BE2C (cell line): Measurements from ENCODE around the gene NUP210L.
"Not testable (repeated sequence)": the region's sequence is repeated elsewhere in the genome, so short reads cannot be mapped to it uniquely, and the experiment has no call there.

ENCODE experiments used
- DNase-seq: peaks from one replicate; pipeline ENCODE4 v3.0.0-alpha.2; 2020
- H3K27me3 ChIP-seq: fragments of 250-450 bp; sonication (Bioruptor Pico); 2 replicates; pipeline ENCODE4 v1.5.1; 2020; ENCODE audit warnings: mild to moderate bottlenecking
- H3K36me3 ChIP-seq: fragments of 250-450 bp; sonication (Bioruptor Pico); 2 replicates; pipeline ENCODE4 v1.5.1; 2020; ENCODE audit warnings: mild to moderate bottlenecking
- H3K4me1 ChIP-seq: fragments of 250-450 bp; sonication (Bioruptor Pico); 2 replicates; pipeline ENCODE4 v1.5.1; 2020
- H3K4me3 ChIP-seq: 2 replicates; pipeline ENCODE4 v1.5.1; 2011; ENCODE audit warnings: low read depth, low read length
- H3K9me3 ChIP-seq: fragments of 250-450 bp; sonication (Bioruptor Pico); 2 replicates; pipeline ENCODE4 v1.5.1; 2020
- CTCF ChIP-seq: IDR thresholded peaks from 2 replicates; pipeline ENCODE4 v1.5.1; 2012; ENCODE audit warnings: mild to moderate bottlenecking, low read depth, low read length

Gene NUP210L

GRCh38 chr1:153990468-153991150 is 164.3 kb downstream of the NUP210L start, which contains the start of gene RPS27:
TSS of gene RPS27 (plus strand) at chr1:153990762. CDS start at chr1:153990797, 35 bp downstream.
- peak; percentile 94 for DNase-seq
- Histone ChIP-seq H3K36me3 (peaks cover 38% of the 10 kb centered on the region), H3K4me1 (peaks cover 7% of the 10 kb centered on the region), H3K4me3 (peak within 1 kb of the TSS; percentile 98), H3K9me3 (no peaks in the 10 kb centered on the region), H3K27me3 (no peaks in the 10 kb centered on the region)
- no peak for TF ChIP-seq CTCF

- no peak for TF ChIP-seq CTCF
Measured at GRCh38 chr1:153987621-153988020, 167.3 kb downstream of the NUP210L start.

GRCh38 chr1:153985941-153986761 is 168.7 kb downstream of the NUP210L start, which contains the start of gene RAB13:
TSS of gene RAB13 (minus strand) at chr1:153986339. CDS start at chr1:153986236, 103 bp downstream.
- Histone ChIP-seq H3K9me3 (no peaks in the 10 kb centered on the region), H3K4me1 (peaks cover 7% of the 10 kb centered on the region), H3K27me3 (no peaks in the 10 kb centered on the region), H3K36me3 (peaks cover 5% of the 10 kb centered on the region), H3K4me3 (peak within 1 kb of the TSS; percentile 70)
- DNase-seq: peak; percentile 86
- no peak for TF ChIP-seq CTCF

More at GRCh38 chr1:153987621-153988020, 167.3 kb downstream of the NUP210L start:
- no peak for DNase-seq
- Histone ChIP-seq H3K4me3 (no peak overlapping the region), H3K36me3 (peaks cover 19% of the 10 kb centered on the region), H3K9me3 (no peaks in the 10 kb centered on the region), H3K27me3 (no peaks in the 10 kb centered on the region), H3K4me1 (peaks cover 10% of the 10 kb centered on the region)

- TF ChIP-seq CTCF: no peak
- Histone ChIP-seq H3K27me3 (no peaks in the 10 kb centered on the region), H3K4me3 (peak overlapping the region; percentile 70), H3K4me1 (peaks cover 7% of the 10 kb centered on the region), H3K9me3 (no peaks in the 10 kb centered on the region), H3K36me3 (no peaks in the 10 kb centered on the region)
- DNase-seq: no peak
Measured at GRCh38 chr1:153985341-153985912, 169.4 kb downstream of the NUP210L start.

- Histone ChIP-seq H3K36me3 (no peaks in the 10 kb centered on the region), H3K4me3 (no peak overlapping the region), H3K9me3 (no peaks in the 10 kb centered on the region), H3K4me1 (peaks cover 7% of the 10 kb centered on the region), H3K27me3 (no peaks in the 10 kb centered on the region)
- no peak for DNase-seq
- TF ChIP-seq CTCF: no peak
Measured at GRCh38 chr1:153984123-153984894, 170.6 kb downstream of the NUP210L start.

- not testable (repeated sequence) for DNase-seq, H3K4me1 ChIP-seq, H3K4me3 ChIP-seq, H3K36me3 ChIP-seq, H3K9me3 ChIP-seq, H3K27me3 ChIP-seq
Measured at GRCh38 chr1:153981735-153982134, 173.1 kb downstream of the NUP210L start.

GRCh38 chr1:153979091-153979490 is 175.8 kb downstream of the NUP210L start:
- H3K27me3 ChIP-seq, H3K4me1 ChIP-seq, H3K9me3 ChIP-seq, H3K4me3 ChIP-seq, DNase-seq: not testable (repeated sequence)
- H3K36me3 ChIP-seq: peaks cover 18% of the 10 kb centered on the region
